SU-DHL-6 (cell line): Measurements from ENCODE around the gene GRM3.

Source experiments
- H2AFZ ChIP-seq: fragments of 200-600 bp; sonication (generic); 2 replicates; pipeline ENCODE4 v1.6.1; 2014; ENCODE audit warnings: low read depth, mild to moderate bottlenecking, moderate library complexity, mixed read lengths, antibody characterized with exemption, low read length; ENCODE audit not compliant: severe bottlenecking
- H3F3A ChIP-seq: fragments of 200-600 bp; shearing (Covaris generic); 2 replicates; pipeline ENCODE4 v1.6.0; 2016; ENCODE audit warnings: antibody characterized with exemption, mild to moderate bottlenecking; ENCODE audit not compliant: insufficient read depth
- H3K27ac ChIP-seq: fragments of 200-600 bp; sonication (generic); 2 replicates; pipeline ENCODE4 v1.5.1; 2016; ENCODE audit warnings: low read depth, mild to moderate bottlenecking, low read length, moderate library complexity, mixed read lengths
- H3K27me3 ChIP-seq: fragments of 200-600 bp; sonication (generic), shearing (Covaris generic); 2 replicates; pipeline ENCODE4 v1.6.0; 2014; ENCODE audit warnings: mild to moderate bottlenecking, low read length
- H3K36me3 ChIP-seq: fragments of 200-600 bp; sonication (generic); 2 replicates; pipeline ENCODE4 v1.6.1; 2014; ENCODE audit warnings: mild to moderate bottlenecking, low read length, mixed read lengths
- H3K4me2 ChIP-seq: fragments of 300-600, 200-600 bp; shearing (Covaris generic), sonication (generic); 2 replicates; pipeline ENCODE4 v1.6.0; 2014; ENCODE audit warnings: low read length, low read depth, mild to moderate bottlenecking; ENCODE audit not compliant: poor library complexity, severe bottlenecking
- H3K4me3 ChIP-seq: fragments of 200-600 bp; sonication (generic); 2 replicates; pipeline ENCODE4 v1.5.1; 2014; ENCODE audit warnings: antibody characterized with exemption, low read length, mild to moderate bottlenecking, mixed read lengths; ENCODE audit not compliant: insufficient read depth, poor library complexity, severe bottlenecking
- H3K79me2 ChIP-seq: fragments of 200-600 bp; sonication (generic); 2 replicates; pipeline ENCODE4 v1.6.1; 2014; ENCODE audit warnings: mild to moderate bottlenecking, low read length, moderate library complexity; ENCODE audit not compliant: insufficient read depth
- H3K9ac ChIP-seq: fragments of 200-600 bp; sonication (generic); 2 replicates; pipeline ENCODE4 v1.7.0; 2014; ENCODE audit warnings: mild to moderate bottlenecking, low read length
- H3K9me2 ChIP-seq: fragments of 200-600 bp; sonication (generic); replicated peaks from 2 replicates; pipeline ENCODE4 v1.6.1; 2014; ENCODE audit warnings: low read length; ENCODE audit not compliant: insufficient read depth
- H3K9me3 ChIP-seq: fragments of 200-600 bp; sonication (generic); 2 replicates; pipeline ENCODE4 v1.6.1; 2014; ENCODE audit warnings: low read length, mixed read lengths; ENCODE audit not compliant: insufficient read depth
- H4K20me1 ChIP-seq: fragments of 200-600 bp; sonication (generic); 2 replicates; pipeline ENCODE4 v1.6.1; 2014; ENCODE audit warnings: low read depth, mild to moderate bottlenecking, antibody characterized with exemption, low read length, moderate library complexity, mixed read lengths
- CTCF ChIP-seq: fragments of 200-600 bp; sonication (generic); IDR thresholded peaks from one replicate; pipeline ENCODE4 v1.5.1; 2017; ENCODE audit warnings: antibody characterized with exemption, mild to moderate bottlenecking, low read length, moderate library complexity; ENCODE audit not compliant: insufficient read depth, poor library complexity, severe bottlenecking
- EZH2phosphoT487 ChIP-seq: fragments of 200-600 bp; sonication (generic), shearing (Covaris generic); conservative IDR thresholded peaks from 2 replicates; pipeline ENCODE4 v1.6.1; 2018; ENCODE audit warnings: mild to moderate bottlenecking, antibody characterized with exemption, low read length, moderate library complexity, mixed read lengths

GRM3 gene

GRCh38 chr7:86660950-86661462, 17.3 kb downstream of the GRM3 start:
- Histone ChIP-seq H4K20me1 (no peaks in the 10 kb centered on the region), H3K9ac (no peak overlapping the region), H3K79me2 (no peaks in the 10 kb centered on the region), H3K27ac (no peak overlapping the region), H3K4me3 (no peak overlapping the region), H3K36me3 (no peaks in the 10 kb centered on the region), H3F3A (no peaks in the 10 kb centered on the region), H3K27me3 (no peaks in the 10 kb centered on the region), H2AFZ (no peak overlapping the region), H3K4me2 (no peak overlapping the region), H3K9me3 (no peaks in the 10 kb centered on the region), H3K9me2 (no peaks in the 10 kb centered on the region)
- no peak for TF ChIP-seq CTCF
- no peak for TF ChIP-seq EZH2phosphoT487

- Histone ChIP-seq H3K9me2 (no peaks in the 10 kb centered on the region), H3K4me3 (no peak overlapping the region), H2AFZ (no peak overlapping the region)
Observed at GRCh38 chr7:86664486-86664885, 20.8 kb downstream of the GRM3 start.

GRCh38 chr7:86664991-86665390, 21.3 kb downstream of the GRM3 start:
- Histone ChIP-seq H3K9me3 (no peaks in the 10 kb centered on the region), H3F3A (no peaks in the 10 kb centered on the region), H3K27me3 (no peaks in the 10 kb centered on the region), H3K9ac (no peak overlapping the region), H3K4me2 (no peak overlapping the region), H3K27ac (no peak overlapping the region), H3K36me3 (no peaks in the 10 kb centered on the region), H2AFZ (no peak overlapping the region), H3K9me2 (no peaks in the 10 kb centered on the region), H3K4me3 (no peak overlapping the region), H3K79me2 (no peaks in the 10 kb centered on the region), H4K20me1 (no peaks in the 10 kb centered on the region)
- TF ChIP-seq EZH2phosphoT487, result no peak
- no peak for TF ChIP-seq CTCF

More at GRCh38 chr7:86664486-86664885, 20.8 kb downstream of the GRM3 start:
- TF ChIP-seq EZH2phosphoT487 (no peak), CTCF (no peak)
- no peak overlapping the region for H3K27ac ChIP-seq
- H3K36me3 ChIP-seq, result no peaks in the 10 kb centered on the region
- no peaks in the 10 kb centered on the region for H3K79me2 ChIP-seq
- H3F3A ChIP-seq, result no peaks in the 10 kb centered on the region
- H3K9me3 ChIP-seq, result no peaks in the 10 kb centered on the region
- no peak overlapping the region for H3K9ac ChIP-seq
- H3K4me2 ChIP-seq, result no peak overlapping the region
- no peaks in the 10 kb centered on the region for H4K20me1 ChIP-seq
- no peaks in the 10 kb centered on the region for H3K27me3 ChIP-seq
